Liver (tissue), 3 donors: ENCODE measurements around the gene JMJD6.

ENCODE experiments used
- ATF3 ChIP-seq: IDR thresholded peaks from 2 replicates; pipeline ENCODE4 v1.6.1; 2016; ENCODE audit warnings: antibody characterized with exemption
- CTCF ChIP-seq: fragments of 150-350 bp; IDR thresholded peaks from 2 replicates; pipeline ENCODE4 v1.5.1; 2017; ENCODE audit warnings: improper control_type of control experiment, low read depth, low read length; ENCODE audit not compliant: missing input control
- EGR1 ChIP-seq, 2 donors: IDR thresholded peaks; 2 replicates each; pipeline ENCODE4 v1.6.1; 2016 to 2018; ENCODE audit warnings: antibody characterized with exemption in 2 of 2, low read depth in 2 of 2
- FOXA1 ChIP-seq: IDR thresholded peaks from 2 replicates; pipeline ENCODE4 v1.6.1; 2016; ENCODE audit warnings: antibody characterized with exemption
- MAX ChIP-seq: IDR thresholded peaks from 2 replicates; pipeline ENCODE4 v1.6.1; 2016; ENCODE audit warnings: antibody characterized with exemption
- REST ChIP-seq: IDR thresholded peaks from 2 replicates; pipeline ENCODE4 v1.6.1; 2016; ENCODE audit warnings: antibody characterized with exemption, mild to moderate bottlenecking
- YY1 ChIP-seq: IDR thresholded peaks from 2 replicates; pipeline ENCODE4 v1.6.1; 2016; ENCODE audit warnings: antibody characterized with exemption, mild to moderate bottlenecking
- donor health status: healthy.
- donor health status: healthy.

GRCh38 chr17:76722279-76722678 is 4.1 kb downstream of the JMJD6 start:
- TF ChIP-seq MAX: no peak
- no peak for TF ChIP-seq CTCF
- no peak for TF ChIP-seq YY1
- TF ChIP-seq REST: no peak
- no peak for TF ChIP-seq EGR1 (IDR thresholded peaks at IDR 0.05; ENCODE audit: low read depth in 2 of 2)
- TF ChIP-seq FOXA1: no peak
- no peak for TF ChIP-seq ATF3
